ENCODE results near the gene KLF2.
A peak's percentile ranks its signal among the peaks of the same experiment; 100 is the strongest.
"Not testable (repeated sequence)": the region's sequence is repeated elsewhere in the genome, so short reads cannot be mapped to it uniquely, and the experiment has no call there.

KLF2 gene

GRCh38 chr19:16324384-16325160 lies at the start of gene KLF2:
KLF2 (plus strand) TSS chr19:16324826; CDS start chr19:16324924, 98 bp downstream.
- peak within 1 kb of the TSS; percentile 48 for H3K4me3 ChIP-seq (ENCODE audit: low read length)
- TF ChIP-seq CTCF (conservative IDR thresholded peaks at IDR 0.05; ENCODE audit: low read depth, low read length), result no peak
- peak; percentile 30 for DNase-seq (ENCODE audit: low read depth)

GRCh38 chr19:16280306-16280705 lies 44.3 kb upstream of the KLF2 start:
- no peak for DNase-seq (ENCODE audit: low read depth)
- TF ChIP-seq CTCF (conservative IDR thresholded peaks at IDR 0.05; ENCODE audit: low read depth, low read length), result no peak
- H3K4me3 ChIP-seq (ENCODE audit: low read length), result no peak overlapping the region

GRCh38 chr19:16281743-16282142 lies 42.9 kb upstream of the KLF2 start:
- no peak for DNase-seq (ENCODE audit: low read depth)
- no peak for TF ChIP-seq CTCF (conservative IDR thresholded peaks at IDR 0.05; ENCODE audit: low read depth, low read length)
- H3K4me3 ChIP-seq (ENCODE audit: low read length), result no peak overlapping the region

- no peak overlapping the region for H3K4me3 ChIP-seq (ENCODE audit: low read length)
- no peak for TF ChIP-seq CTCF (conservative IDR thresholded peaks at IDR 0.05; ENCODE audit: low read depth, low read length)
- no peak for DNase-seq (ENCODE audit: low read depth)
These were observed 41.2 kb upstream of the KLF2 start for GRCh38 chr19:16283210-16284061.

GRCh38 chr19:16284505-16284904 lies 40.1 kb upstream of the KLF2 start:
- no peak overlapping the region for H3K4me3 ChIP-seq (ENCODE audit: low read length)
- no peak for DNase-seq (ENCODE audit: low read depth)
- no peak for TF ChIP-seq CTCF (conservative IDR thresholded peaks at IDR 0.05; ENCODE audit: low read depth, low read length)

- not testable (repeated sequence) for H3K4me3 ChIP-seq (ENCODE audit: low read length); DNase-seq (ENCODE audit: low read depth)
These were observed 39.5 kb upstream of the KLF2 start for GRCh38 chr19:16285079-16285478.

GRCh38 chr19:16285769-16286498 lies 38.7 kb upstream of the KLF2 start:
- TF ChIP-seq CTCF (conservative IDR thresholded peaks at IDR 0.05; ENCODE audit: low read depth, low read length), result no peak
- no peak for DNase-seq (ENCODE audit: low read depth)
- H3K4me3 ChIP-seq (ENCODE audit: low read length), result no peak overlapping the region

All from retinal pigment epithelial cell (primary cell).